ENCODE results near the gene SIAH1. TPM values are rescaled to one million over a fixed set of nuclear protein-coding genes. Genes with fewer than 3 reads are reported as not detected.

Gene SIAH1
- polyA plus RNA-seq, 1 donor (not counting 4 experiments of a cell fraction or from before 2014, with no cell fraction given), result 19.0 TPM

DNA sequence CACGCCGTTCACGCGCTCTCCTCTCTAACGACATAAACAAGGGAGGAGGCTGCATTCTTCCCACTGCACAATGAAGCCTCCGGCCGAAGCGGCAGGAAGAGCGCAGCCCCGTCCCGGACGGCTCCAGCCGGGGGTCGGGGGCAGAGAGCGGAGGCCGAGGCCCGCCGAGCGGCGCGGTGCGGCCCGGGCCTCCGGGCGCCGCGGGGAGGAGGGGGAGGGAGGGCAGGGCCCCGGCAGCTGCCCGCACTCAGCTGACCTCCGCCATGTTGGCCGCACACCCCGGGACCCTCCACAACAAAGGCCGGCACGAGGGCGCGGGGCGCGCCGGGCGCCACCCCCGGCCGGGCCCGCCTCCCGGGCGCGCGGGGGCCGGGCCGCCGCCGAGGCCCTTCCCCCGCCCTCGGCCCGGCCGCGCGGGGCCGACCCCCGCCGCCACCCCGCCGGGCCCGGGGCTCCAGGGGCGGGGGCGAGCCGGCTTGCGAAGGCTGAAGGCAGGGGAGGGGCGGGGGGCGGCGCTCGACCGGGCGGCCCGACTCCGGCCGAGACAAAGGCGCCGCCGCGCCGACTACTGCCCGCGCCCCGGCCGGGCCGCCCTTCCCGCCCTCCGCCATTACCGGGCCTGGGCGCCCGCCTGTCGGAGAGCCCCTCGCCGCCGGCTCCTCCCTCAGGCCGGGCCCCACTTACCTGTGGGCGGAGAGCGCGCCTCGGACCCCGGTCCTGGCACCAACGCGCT is 527 bp downstream of the SIAH1 start:
- no peak overlapping the region for H2AFZ ChIP-seq (ENCODE audit: control insufficient read depth, low read length)
- H3K4me2 ChIP-seq (ENCODE audit: control insufficient read depth, extremely low read depth, insufficient read depth, low read depth, low read length), result peak overlapping the region; percentile 98
- peak overlapping the region; percentile 94 for H3K9ac ChIP-seq (ENCODE audit: control insufficient read depth, extremely low read depth, insufficient read depth, low read length)
- H3K79me2 ChIP-seq (ENCODE audit: control insufficient read depth, insufficient read depth, low read length), result peaks cover 48% of the 10 kb centered on the region
- no peaks in the 10 kb centered on the region for H3K27me3 ChIP-seq (ENCODE audit: control insufficient read depth, extremely low read depth, insufficient read depth, low read length)
- peaks cover 3% of the 10 kb centered on the region for H3K9me1 ChIP-seq (ENCODE audit: control insufficient read depth, extremely low read depth, insufficient read depth, low read length)
- no peaks in the 10 kb centered on the region for H3K36me3 ChIP-seq (ENCODE audit: control insufficient read depth in 2 of 2, extremely low read depth in 1 of 2, insufficient read depth in 2 of 2, low read length in 2 of 2)
- peaks cover 22% of the 10 kb centered on the region for H3K4me1 ChIP-seq (ENCODE audit: control insufficient read depth, extremely low read depth, insufficient read depth, low read length)
- H3K4me3 ChIP-seq (ENCODE audit: control insufficient read depth in 2 of 3, extremely low read depth in 1 of 3, insufficient read depth in 2 of 3, low read depth in 1 of 3, low read length in 3 of 3), result peak overlapping the region; percentile 73 to 98 (median 97)
- H3K27ac ChIP-seq (ENCODE audit: control insufficient read depth, insufficient read depth, low read length), result peak overlapping the region; percentile 94
- TF ChIP-seq EZH2 (IDR thresholded peaks at IDR 0.05; ENCODE audit: low read length), result no peak
- TF ChIP-seq, protein P1, sequence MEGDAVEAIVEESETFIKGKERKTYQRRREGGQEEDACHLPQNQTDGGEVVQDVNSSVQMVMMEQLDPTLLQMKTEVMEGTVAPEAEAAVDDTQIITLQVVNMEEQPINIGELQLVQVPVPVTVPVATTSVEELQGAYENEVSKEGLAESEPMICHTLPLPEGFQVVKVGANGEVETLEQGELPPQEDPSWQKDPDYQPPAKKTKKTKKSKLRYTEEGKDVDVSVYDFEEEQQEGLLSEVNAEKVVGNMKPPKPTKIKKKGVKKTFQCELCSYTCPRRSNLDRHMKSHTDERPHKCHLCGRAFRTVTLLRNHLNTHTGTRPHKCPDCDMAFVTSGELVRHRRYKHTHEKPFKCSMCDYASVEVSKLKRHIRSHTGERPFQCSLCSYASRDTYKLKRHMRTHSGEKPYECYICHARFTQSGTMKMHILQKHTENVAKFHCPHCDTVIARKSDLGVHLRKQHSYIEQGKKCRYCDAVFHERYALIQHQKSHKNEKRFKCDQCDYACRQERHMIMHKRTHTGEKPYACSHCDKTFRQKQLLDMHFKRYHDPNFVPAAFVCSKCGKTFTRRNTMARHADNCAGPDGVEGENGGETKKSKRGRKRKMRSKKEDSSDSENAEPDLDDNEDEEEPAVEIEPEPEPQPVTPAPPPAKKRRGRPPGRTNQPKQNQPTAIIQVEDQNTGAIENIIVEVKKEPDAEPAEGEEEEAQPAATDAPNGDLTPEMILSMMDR (optimal IDR thresholded peaks at IDR 0.05 in 1 of 3, IDR thresholded peaks at IDR 0.05 in 1 of 3, conservative IDR thresholded peaks at IDR 0.05 in 1 of 3; ENCODE audit: extremely low read depth in 1 of 3, insufficient read depth in 2 of 3, low read length in 3 of 3), result no peak
- no peaks in the 10 kb centered on the region for H3K9me3 ChIP-seq (ENCODE audit: control insufficient read depth, low read depth, low read length)
- H4K20me1 ChIP-seq (ENCODE audit: control insufficient read depth, extremely low read depth, insufficient read depth, low read length), result peaks cover 12% of the 10 kb centered on the region
- dilution Hi-C loops (cut with MboI; ENCODE audit: extremely low pct_ligation_motif_present, low sequenced_read_pairs), result no loop called here
- DNase-seq (ENCODE audit: low read depth, low spot score) (no peak), FAIRE-seq (no peak)

DNA sequence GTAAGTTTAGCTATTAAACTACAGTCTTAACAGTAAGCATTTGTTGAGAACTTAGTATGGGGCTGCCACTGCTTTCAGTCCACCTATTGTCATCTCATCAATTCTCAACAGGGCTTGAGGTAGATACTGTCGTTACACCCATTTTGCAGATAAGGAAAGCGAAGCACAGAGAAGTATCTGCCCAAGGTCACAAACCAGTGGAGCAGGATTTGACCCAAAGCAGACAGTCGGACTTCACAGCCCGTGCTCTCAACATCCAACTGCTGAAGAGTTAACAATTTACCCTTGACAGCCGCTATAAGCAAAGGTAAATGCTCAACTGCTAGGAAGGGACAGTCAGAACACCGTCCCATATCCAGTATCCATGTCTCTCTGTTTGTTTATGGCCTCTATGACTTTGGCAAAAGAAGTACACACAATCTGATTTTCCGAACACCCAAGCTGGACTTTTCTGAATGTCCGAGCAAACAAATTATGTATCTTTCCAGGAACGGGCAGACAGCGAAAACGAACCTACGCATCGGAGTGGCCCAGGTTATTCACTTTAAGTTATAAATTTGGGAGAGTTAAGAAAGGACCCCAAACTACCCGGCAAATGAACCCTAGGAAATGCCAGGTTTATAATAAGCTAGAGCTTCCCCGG is 1.2 kb downstream of the SIAH1 start:
- Histone ChIP-seq H3K4me1 (ENCODE audit: control insufficient read depth, extremely low read depth, insufficient read depth, low read length) (peaks cover 22% of the 10 kb centered on the region), H3K79me2 (ENCODE audit: control insufficient read depth, insufficient read depth, low read length) (peaks cover 55% of the 10 kb centered on the region), H3K9me1 (ENCODE audit: control insufficient read depth, extremely low read depth, insufficient read depth, low read length) (peaks cover 3% of the 10 kb centered on the region), H3K9me3 (ENCODE audit: control insufficient read depth, low read depth, low read length) (no peaks in the 10 kb centered on the region), H3K27ac (ENCODE audit: control insufficient read depth, insufficient read depth, low read length) (peak overlapping the region; percentile 94), H4K20me1 (ENCODE audit: control insufficient read depth, extremely low read depth, insufficient read depth, low read length) (peaks cover 14% of the 10 kb centered on the region), H3K9ac (ENCODE audit: control insufficient read depth, extremely low read depth, insufficient read depth, low read length) (peak overlapping the region; percentile 94), H3K4me3 (ENCODE audit: control insufficient read depth in 2 of 3, extremely low read depth in 1 of 3, insufficient read depth in 2 of 3, low read depth in 1 of 3, low read length in 3 of 3) (peak overlapping the region; percentile 73 to 98 (median 97)), H2AFZ (ENCODE audit: control insufficient read depth, low read length) (no peak overlapping the region), H3K36me3 (ENCODE audit: control insufficient read depth in 2 of 2, extremely low read depth in 1 of 2, insufficient read depth in 2 of 2, low read length in 2 of 2) (no peaks in the 10 kb centered on the region), H3K27me3 (ENCODE audit: control insufficient read depth, extremely low read depth, insufficient read depth, low read length) (no peaks in the 10 kb centered on the region), H3K4me2 (ENCODE audit: control insufficient read depth, extremely low read depth, insufficient read depth, low read depth, low read length) (peak overlapping the region; percentile 98)
- dilution Hi-C loops (cut with MboI; ENCODE audit: extremely low pct_ligation_motif_present, low sequenced_read_pairs), result no loop called here
- FAIRE-seq (no peak), DNase-seq (ENCODE audit: low read depth, low spot score) (no peak)
- no peak for TF ChIP-seq EZH2 (IDR thresholded peaks at IDR 0.05; ENCODE audit: low read length)
- TF ChIP-seq, protein P1 (optimal IDR thresholded peaks at IDR 0.05 in 1 of 3, IDR thresholded peaks at IDR 0.05 in 1 of 3, conservative IDR thresholded peaks at IDR 0.05 in 1 of 3; ENCODE audit: extremely low read depth in 1 of 3, insufficient read depth in 2 of 3, low read length in 3 of 3), result no peak
